ENCODE data around the gene SLC15A2.
"Not testable (repeated sequence)": the region's sequence is repeated elsewhere in the genome, so short reads cannot be mapped to it uniquely, and the experiment has no call there.

Gene SLC15A2, protein sequence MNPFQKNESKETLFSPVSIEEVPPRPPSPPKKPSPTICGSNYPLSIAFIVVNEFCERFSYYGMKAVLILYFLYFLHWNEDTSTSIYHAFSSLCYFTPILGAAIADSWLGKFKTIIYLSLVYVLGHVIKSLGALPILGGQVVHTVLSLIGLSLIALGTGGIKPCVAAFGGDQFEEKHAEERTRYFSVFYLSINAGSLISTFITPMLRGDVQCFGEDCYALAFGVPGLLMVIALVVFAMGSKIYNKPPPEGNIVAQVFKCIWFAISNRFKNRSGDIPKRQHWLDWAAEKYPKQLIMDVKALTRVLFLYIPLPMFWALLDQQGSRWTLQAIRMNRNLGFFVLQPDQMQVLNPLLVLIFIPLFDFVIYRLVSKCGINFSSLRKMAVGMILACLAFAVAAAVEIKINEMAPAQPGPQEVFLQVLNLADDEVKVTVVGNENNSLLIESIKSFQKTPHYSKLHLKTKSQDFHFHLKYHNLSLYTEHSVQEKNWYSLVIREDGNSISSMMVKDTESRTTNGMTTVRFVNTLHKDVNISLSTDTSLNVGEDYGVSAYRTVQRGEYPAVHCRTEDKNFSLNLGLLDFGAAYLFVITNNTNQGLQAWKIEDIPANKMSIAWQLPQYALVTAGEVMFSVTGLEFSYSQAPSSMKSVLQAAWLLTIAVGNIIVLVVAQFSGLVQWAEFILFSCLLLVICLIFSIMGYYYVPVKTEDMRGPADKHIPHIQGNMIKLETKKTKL

DNA sequence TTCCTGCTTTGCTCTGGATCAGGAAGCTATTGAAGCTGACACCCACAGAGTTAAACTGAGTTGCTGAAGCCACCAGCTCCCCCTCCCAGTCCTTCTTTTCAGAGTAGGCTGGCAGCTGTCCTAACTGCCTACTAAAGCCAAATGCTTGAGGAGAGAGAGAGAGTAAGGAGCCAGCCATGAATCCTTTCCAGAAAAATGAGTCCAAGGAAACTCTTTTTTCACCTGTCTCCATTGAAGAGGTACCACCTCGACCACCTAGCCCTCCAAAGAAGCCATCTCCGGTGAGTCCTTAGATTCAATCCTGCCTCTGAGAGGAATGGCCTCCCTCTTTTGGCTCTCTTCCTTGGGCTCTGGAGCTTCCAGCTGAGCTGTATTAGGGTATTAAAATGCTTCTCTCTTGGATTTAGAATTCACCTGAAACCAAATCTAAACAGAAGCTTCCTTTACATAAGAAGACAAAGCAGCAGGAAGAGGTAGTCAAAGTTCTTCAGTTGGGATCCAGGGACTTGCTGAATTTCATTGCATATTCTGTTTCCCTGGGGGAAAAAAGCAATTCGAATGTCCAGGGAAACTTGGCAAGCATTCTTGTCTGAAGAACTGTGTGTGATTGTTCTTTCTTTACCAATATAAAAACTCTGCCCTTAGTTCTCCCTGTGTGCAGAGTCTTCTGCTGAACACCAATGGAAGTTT is at the start of gene SLC15A2:
Gene SLC15A2 (plus strand): TSS at position 101 of the 690 bp plus-strand sequence. CDS start 76 bp downstream, at position 177.
- DNase-seq (ENCODE audit: extremely low read depth, low read depth): no peak
- TF ChIP-seq, protein P1, sequence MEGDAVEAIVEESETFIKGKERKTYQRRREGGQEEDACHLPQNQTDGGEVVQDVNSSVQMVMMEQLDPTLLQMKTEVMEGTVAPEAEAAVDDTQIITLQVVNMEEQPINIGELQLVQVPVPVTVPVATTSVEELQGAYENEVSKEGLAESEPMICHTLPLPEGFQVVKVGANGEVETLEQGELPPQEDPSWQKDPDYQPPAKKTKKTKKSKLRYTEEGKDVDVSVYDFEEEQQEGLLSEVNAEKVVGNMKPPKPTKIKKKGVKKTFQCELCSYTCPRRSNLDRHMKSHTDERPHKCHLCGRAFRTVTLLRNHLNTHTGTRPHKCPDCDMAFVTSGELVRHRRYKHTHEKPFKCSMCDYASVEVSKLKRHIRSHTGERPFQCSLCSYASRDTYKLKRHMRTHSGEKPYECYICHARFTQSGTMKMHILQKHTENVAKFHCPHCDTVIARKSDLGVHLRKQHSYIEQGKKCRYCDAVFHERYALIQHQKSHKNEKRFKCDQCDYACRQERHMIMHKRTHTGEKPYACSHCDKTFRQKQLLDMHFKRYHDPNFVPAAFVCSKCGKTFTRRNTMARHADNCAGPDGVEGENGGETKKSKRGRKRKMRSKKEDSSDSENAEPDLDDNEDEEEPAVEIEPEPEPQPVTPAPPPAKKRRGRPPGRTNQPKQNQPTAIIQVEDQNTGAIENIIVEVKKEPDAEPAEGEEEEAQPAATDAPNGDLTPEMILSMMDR (IDR thresholded peaks at IDR 0.05; ENCODE audit: low read depth, low read length): no peak

DNA sequence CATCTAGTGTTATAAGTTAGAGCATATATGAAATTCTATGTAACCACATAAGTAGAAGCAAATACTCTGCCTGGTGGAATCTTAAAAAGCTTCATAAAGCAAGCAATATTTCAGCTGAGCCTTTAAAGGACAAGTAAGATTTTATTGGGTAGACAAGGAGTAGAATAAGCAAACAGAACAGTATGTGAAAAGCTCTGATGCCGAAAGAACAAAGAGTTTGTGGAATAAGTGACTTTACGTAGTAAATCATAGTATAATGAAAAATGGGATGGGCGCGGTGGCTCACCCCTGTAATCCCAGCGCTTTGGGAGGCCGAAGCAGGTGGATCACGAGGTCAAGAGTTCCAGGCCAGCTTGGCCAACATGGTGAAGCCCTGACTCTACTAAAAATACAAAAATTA is 49.3 kb upstream of the SLC15A2 start:
- TF ChIP-seq, protein P1 (IDR thresholded peaks at IDR 0.05; ENCODE audit: low read depth, low read length): no peak
- no peak for DNase-seq (ENCODE audit: extremely low read depth, low read depth)

DNA sequence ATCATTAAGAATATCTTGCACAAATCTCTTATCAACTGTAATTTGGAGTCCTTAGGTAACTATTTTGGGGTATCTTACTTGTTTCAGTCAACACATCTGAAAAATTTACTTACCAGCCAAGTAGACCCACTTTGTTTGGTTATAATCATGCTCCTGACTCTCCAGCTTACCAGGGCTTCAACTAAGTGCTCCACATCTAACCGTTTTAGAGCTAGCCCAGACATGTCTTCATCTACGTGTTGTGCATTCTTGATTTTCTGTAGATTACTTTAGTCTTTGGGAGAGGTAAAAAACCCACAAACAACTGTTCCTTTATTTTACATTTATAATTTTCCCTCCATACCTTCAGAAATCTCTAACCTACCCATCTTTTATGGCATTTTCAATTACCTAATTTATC is 41.9 kb upstream of the SLC15A2 start:
- DNase-seq (ENCODE audit: extremely low read depth, low read depth): no peak

DNA sequence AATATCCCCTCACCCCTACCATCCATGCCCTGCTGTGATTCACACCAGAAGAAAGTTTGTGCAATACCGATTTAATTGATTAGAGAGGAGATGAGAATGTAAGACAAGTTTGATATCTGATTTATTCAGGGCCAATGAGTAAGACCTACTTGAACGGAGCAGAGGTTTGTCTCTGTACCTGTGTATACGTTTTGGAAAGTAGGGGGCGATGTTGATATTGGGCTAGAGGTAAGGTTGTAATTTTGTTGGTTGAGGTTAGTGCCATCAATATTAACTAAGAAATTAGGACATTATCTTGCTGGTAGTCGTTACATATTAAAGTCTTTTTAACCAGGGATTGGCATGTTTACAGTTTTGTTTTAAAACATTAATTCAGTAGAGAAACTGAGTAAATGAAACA is 38.6 kb upstream of the SLC15A2 start:
- DNase-seq (ENCODE audit: extremely low read depth, low read depth): no peak
- TF ChIP-seq, protein P1 (IDR thresholded peaks at IDR 0.05; ENCODE audit: low read depth, low read length): no peak

More for the DNA sequence above, 41.9 kb upstream of the SLC15A2 start:
- TF ChIP-seq, protein P1 (IDR thresholded peaks at IDR 0.05; ENCODE audit: low read depth, low read length): no peak

DNA sequence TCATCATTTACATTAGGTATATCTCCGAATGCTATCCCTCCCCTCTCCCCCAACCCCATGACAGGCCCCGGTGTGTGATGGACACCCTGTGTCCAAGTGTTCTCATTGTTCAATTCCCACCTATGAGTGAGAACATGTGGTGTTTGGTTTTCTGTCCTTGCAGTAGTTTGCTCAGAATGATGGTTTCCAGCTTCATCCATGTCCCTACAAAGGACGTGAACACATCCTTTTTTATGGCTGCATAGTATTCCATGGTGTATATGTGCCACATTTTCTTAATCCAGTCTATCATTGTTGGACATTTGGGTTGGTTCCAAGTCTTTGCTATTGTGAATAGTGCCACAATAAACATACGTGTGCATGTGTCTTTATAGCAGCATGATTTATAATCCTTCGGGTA is 36.4 kb upstream of the SLC15A2 start:
- DNase-seq (ENCODE audit: extremely low read depth, low read depth): not testable (repeated sequence)

DNA sequence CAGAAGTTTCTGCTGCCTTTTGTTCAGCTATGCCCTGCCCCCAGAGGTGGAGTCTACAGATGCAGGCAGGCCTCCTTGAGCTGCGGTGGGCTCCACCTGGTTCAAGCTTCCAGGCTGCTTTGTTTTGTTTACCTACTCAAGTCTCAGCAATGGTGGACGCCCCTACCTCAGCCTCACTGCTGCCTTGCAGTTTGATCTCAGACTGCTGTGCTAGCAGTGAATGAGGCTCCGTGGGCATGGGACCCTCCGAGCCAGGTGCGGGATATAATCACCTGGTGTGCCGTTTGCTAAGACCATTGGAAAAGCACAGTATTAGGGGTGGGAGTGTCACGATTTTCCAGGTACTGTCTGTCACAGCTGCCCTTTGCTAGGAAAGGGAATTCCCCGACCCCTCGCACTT is 31.0 kb upstream of the SLC15A2 start:
- DNase-seq (ENCODE audit: extremely low read depth, low read depth): not testable (repeated sequence)

- no peak for DNase-seq (ENCODE audit: extremely low read depth, low read depth)
- TF ChIP-seq, protein P1 (IDR thresholded peaks at IDR 0.05; ENCODE audit: low read depth, low read length): no peak
Observed at GRCh38 chr3:121863801-121864200, 30.4 kb upstream of the SLC15A2 start.

DNA sequence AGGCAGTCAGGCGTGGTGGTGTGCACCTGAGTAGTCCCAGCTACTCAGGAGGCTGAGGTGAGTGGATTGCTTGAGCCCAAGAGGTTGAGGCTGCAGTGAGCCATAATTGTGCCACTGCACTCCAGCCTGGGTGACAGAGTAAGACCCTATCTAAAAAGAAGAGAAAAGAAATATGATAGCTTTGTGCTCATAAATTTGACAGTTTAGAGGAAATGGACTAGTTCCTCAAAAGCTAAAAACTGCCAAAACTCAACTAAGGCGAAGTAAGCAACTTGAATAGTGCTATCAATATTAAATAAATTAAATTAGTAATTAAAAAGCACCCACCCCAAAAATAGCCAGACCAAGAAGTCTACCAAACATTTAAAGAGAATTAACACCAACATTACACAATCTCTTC is 24.5 kb upstream of the SLC15A2 start:
- DNase-seq (ENCODE audit: extremely low read depth, low read depth): no peak

More for the DNA sequence above, 24.5 kb upstream of the SLC15A2 start:
- TF ChIP-seq, protein P1 (IDR thresholded peaks at IDR 0.05; ENCODE audit: low read depth, low read length): no peak

Data from AG09319 (cell line).